HG02938 (cell line): ENCODE data around the gene USP46.

Source experiments
- ATAC-seq: cut with Tn5 transposase; IDR thresholded peaks from one replicate; pipeline ENCODE4 v1.9.1; 2021; ENCODE audit warnings: mild to moderate bottlenecking, moderate library complexity; ENCODE audit not compliant: unreplicated experiment

The USP46 gene

GRCh38 chr4:52622564-52622963 is 36.5 kb downstream of the USP46 start:
- ATAC-seq: no peak

DNA sequence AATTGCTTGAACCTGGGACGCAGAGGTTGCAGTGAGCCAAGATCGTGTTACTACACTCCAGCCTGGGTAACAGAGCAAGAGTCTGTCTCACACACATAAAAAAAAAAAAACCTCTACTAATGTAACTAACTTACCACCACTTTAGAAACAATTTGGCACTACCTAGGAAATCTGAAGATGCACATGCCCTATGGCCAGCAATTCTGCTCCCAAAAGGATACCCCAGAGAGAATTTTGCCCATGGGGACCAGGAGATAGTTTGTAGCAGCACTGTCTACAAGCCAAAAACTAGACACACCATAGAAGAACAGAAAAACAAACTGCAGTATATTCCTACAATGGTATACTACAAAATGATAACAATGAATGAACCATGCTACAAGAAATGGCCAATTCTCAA is 37.5 kb downstream of the USP46 start:
- no peak for ATAC-seq

DNA sequence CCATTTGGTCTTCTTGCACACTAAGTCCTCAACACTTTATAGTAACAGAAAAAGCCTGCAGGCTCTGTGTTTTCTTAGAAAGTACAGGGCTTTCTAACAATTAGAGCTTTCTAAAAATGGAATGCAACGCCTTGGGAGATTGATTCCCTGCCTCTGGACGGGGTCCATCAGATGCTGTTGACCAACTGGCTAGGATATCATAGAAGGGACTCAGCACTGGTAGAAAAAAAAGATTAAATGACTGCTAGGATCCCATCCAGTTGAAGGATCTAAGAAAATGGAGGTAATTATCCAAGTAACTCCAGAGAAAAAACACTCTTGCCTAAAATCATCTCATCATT is 39.5 kb downstream of the USP46 start:
- ATAC-seq: no peak

- ATAC-seq: no peak
Observed at GRCh38 chr4:52618795-52619590, 40.1 kb downstream of the USP46 start.

DNA sequence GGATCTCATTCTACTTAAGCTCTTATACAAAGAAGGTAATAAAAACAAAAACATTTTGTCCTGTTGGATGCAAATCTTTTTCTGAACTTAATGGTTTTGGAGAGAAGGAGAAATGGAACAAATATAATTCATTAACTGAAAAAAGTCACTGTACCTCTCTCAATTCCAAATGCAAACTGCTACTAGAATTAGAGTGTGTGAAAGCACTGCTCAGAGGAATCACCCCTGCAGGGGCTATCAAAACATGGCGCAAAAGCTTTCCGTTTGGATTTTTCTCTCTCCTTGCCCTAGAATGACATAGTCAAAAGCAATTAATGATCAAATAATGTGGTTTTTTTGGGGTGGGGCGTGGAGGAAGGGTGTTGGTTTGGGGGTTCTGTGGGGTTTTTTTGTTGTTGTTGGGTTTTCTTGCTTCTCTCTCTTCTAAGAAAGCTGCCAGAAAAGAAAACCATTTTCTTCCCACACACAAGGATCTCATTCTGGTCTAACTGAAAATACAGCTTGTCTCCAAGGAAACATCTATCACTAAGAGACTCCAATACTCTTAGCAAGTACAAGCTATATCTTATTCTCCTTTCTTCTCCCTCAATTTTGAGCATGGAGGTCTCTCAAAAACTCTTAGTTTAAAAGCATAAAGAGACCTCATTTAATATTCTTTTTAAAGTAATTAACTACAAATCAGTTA is 41.6 kb downstream of the USP46 start:
- no peak for ATAC-seq

GRCh38 chr4:52614241-52614640 is 44.9 kb downstream of the USP46 start:
- ATAC-seq: no peak

DNA sequence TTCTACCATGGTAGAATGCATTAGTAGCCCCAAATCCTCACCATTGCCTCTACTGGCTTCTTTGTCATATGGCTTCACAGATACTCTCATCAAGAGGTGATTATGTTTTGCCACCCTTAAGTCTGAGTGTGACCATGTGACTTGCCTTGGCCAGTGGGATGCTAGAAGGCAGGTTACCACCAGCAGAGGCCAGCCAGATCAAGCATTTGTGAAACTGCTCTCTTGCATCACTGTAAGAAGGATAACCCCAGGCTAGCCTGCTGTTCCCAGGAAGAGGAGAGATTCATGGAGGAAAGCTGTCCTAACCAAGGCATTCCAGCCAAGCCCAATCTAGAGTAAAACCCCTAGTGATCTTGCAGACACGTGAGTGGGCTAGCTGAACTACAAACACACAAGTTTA is 46.8 kb downstream of the USP46 start:
- no peak for ATAC-seq

DNA sequence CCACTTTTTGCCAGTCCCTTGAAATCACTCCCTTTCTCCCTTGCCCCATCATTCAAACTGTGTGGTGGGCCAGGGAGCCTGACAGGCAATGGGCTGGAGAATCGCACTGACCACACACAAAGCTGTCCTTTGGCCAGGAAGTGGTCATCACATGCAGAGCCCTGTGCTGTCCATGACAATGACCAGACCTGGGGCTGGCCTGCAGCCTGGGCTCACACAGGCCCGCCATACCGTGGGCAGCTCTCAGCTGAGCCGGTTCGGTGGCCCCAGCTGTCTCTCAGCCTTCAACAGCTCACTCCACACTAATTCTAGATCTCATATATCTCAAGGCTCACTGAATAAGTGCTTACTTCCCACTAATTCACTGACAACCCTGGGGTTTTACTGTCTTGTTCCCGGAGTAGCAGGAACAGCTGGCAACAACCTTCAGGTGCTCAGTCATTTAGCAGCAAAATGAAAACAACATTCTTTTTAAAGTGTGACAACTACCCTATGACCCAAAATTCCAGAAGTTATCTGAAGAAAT is 48.0 kb downstream of the USP46 start:
- ATAC-seq: no peak

DNA sequence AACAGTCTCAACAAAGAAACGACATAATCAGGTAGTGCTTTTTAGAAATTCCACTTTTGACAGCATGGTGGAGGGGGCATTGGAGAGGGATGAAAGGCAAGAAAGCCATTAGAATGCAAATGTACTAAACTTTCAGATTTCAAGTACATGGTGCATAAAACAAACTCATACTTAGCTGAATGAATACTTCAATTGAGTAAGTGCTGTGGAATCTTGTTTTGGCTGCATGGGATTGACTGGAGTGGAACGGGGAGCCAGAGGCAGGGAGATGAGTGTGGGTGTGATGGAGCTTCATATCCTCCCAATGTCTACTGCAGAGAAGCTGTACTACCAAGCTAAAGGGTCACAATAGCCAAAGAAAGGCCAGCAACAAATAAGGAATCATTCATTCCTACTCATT is 52.4 kb downstream of the USP46 start:
- ATAC-seq: no peak

DNA sequence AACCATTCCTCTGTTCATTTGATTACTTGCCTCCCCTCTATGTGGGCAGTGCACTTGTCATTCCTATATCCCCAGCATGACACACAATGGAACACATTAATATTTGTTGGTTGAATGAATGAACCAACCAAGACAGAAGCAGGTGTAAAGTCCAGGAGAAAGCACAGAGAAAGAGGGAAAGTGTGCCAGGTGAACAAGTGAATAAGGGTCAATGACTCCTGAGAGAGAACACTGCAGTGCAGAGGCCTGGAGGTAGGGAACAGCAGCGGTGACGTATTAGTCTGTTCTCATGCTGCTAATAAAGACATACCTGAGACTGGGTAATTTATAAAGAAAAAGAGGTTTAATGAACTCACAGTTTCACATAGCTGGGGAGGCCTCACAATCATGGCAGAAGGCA is 53.1 kb downstream of the USP46 start:
- ATAC-seq: no peak

GRCh38 chr4:52604215-52604614 is 54.9 kb downstream of the USP46 start:
- ATAC-seq: no peak

- no peak for ATAC-seq
Observed at GRCh38 chr4:52600275-52600674, 58.8 kb downstream of the USP46 start.

- no peak for ATAC-seq
Observed at GRCh38 chr4:52595001-52595400, 64.1 kb downstream of the USP46 start.

DNA sequence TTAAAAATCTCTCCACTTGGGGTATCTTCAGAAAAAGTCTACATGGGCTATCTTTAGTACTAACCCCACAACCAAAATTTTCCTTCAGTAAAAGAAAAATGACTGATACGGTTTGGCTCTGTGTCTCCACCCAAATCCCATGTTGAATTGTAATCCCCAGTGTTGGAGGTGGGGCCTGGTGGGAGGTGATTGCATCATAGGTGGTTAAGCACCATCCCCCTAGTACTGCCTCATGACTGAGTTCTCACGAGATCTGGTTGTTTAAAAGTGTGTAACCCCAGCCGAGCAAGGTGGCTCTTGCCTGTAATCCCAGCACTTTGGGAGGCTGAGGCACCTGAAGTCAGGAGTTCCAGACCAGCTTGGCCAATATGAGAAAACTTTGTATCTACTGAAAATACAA is 66.8 kb downstream of the USP46 start:
- ATAC-seq: no peak

GRCh38 chr4:52588771-52589591 is 70.1 kb downstream of the USP46 start:
- ATAC-seq: no peak

DNA sequence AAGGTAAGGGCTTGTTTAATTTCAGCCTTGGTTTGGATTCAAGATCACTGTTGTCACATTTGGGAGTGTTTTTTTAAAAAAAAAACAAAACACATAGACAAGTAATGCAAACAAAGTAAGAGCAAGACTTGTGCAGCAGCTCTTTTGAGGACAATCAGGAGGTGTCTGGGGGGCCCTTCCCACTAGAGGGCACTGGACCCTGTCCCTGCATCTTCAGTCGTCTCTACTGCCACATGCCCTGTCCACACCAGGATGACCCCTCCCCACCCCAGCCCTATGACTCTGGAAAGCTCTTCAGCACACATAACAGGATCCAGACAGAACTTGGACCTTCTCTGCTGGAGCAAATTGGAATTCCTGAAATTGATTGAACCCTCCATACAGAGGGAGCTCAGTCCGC is 71.0 kb downstream of the USP46 start:
- ATAC-seq: no peak

DNA sequence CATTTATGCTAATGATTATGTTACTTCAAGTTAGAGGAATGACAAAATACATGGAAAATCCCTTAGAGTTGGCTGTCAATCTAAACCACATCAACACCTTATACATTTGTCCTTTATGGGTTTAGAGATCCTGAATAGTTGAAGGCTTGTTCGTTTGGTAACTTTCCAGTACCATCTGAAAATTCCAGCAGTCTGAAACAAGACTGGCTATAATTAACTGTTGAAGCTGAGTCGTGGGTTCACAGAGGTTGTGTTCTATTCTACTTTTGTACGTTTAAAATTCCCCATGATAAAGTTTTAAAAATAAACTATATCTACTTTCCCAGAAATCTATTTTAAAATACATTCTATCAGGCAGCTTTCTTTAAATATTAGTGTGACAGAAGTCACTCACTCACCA is 73.0 kb downstream of the USP46 start:
- ATAC-seq: no peak

DNA sequence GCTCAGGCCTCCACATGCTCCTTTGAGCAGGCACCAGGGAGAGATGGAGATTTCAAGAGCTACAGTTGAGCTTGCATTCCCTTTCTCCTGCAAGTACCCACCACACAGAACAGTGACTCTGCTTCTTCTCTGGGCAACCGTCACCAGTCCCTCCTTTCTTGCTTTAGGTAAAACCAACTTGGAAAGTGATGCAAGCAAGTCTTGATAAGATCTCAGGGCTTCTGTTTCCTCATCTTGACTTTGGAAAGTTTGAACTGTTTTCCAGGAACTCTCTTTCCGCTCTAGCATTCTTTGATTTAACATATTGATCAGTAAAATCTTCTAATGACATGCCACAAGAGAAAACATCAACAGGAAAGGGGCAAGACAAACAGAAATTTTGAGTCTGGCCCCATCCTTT is 73.7 kb downstream of the USP46 start:
- ATAC-seq: no peak

DNA sequence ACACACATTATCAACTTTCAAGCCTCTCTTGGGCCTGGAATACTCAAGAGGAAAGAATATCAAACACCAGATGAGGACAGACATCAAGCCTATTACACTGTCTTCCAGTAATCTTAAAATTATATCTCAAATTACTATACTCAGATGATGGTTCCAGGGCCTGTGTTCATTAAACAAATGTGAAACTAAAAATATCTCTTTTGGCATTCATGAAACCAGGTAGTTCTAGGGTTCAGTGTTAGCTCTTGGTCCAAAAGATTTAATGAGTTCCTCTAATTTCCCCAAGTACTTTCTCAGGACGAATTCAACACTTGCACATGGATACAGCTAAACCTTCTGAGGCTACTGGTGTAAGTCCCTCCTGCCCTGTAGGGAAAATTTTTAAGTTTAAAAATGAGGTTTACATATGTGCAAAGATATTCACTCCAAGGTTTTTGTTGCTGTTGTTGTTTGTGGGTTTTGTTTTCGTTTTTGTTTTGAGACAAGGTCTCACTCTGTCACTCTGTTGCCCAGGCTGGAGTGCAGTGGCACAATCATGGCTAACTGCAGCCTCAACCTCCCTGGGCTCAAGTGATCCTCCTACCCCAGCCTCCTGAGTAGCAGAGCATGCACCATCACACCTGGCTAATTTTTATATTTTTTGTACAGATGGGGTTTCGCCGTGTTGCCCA is 79.4 kb downstream of the USP46 start:
- ATAC-seq: no peak

DNA sequence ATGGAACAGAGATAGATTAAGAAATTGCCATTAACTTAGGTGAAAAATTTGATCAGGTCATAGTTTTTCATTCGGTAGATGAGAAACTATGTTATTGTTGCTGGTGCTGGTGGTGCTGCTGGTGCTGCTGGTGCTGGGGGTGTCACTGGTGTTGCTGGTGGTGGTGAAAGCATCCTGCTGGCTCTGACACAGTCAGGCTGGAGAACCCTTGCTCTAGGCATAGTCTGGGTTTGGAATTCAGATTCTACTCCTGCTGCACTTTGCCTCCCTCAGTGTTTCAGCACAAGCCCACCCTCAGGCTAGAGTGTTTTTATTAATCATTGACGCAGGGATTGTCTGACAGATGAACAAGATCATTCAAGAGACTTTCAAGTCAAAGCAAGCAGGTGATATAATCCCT is 80.2 kb downstream of the USP46 start:
- no peak for ATAC-seq

GRCh38 chr4:52577624-52577962 is 81.5 kb downstream of the USP46 start:
- no peak for ATAC-seq
